ENCODE data around the gene SNRPD1.
"Not testable (repeated sequence)": the region's sequence is repeated elsewhere in the genome, so short reads cannot be mapped to it uniquely, and the experiment has no call there.

The SNRPD1 gene

GRCh38 chr18:21662581-21662980 lies 50.5 kb downstream of the SNRPD1 start:
- DNase-seq (ENCODE audit: low spot score), result no peak
- TF ChIP-seq CTCF (IDR thresholded peaks at IDR 0.05; ENCODE audit: borderline replicate concordance, control extremely low read depth, extremely low read depth, insufficient read depth, missing control alignments), result no peak
- in situ Hi-C loops (cut with MboI; ENCODE audit: low sequenced_read_pairs, unreplicated experiment), result no loop called here

DNA sequence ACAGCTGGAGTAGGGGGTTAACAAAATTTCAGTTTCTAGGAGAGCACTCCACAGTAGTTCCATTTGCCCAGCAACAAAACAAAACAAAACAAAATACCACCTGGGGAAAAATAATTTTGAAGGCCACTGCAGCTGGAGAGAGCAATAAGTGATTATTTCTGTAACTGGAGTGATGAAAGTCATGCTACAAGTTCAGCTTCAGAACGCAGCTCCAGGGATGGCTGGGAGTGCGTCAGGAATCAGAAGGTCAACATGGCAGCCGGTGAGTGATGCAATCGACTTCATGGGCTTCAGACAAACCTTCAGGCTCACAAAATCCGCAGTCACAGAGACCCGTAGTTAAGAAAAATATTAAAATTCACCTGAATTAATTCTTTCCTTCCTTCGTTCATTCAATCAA lies 51.5 kb downstream of the SNRPD1 start:
- no peak for DNase-seq (ENCODE audit: low spot score)
- no peak for TF ChIP-seq CTCF (IDR thresholded peaks at IDR 0.05; ENCODE audit: borderline replicate concordance, control extremely low read depth, extremely low read depth, insufficient read depth, missing control alignments)
- in situ Hi-C loops (cut with MboI; ENCODE audit: low sequenced_read_pairs, unreplicated experiment), result no loop called here

DNA sequence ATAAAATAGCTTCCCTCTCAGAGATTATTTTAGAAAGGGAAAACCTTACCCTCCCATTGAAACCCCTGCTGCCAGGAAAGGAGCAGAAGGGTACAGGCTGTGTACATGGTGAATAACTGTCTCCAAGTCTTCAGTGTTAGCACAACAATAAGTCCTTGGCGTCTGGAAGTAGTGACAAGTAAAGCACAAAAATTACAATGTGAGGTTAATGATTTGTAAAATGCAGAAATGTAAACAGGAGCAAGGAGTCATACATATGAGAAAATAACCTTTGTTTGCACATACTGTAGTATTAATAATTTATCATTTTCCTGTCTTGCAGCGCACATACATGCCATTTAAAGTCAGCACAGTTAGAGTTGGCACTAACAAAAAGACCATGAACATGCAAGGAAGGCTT lies 52.0 kb downstream of the SNRPD1 start:
- in situ Hi-C loops (cut with MboI; ENCODE audit: low sequenced_read_pairs, unreplicated experiment), result no loop called here
- no peak for TF ChIP-seq CTCF (IDR thresholded peaks at IDR 0.05; ENCODE audit: borderline replicate concordance, control extremely low read depth, extremely low read depth, insufficient read depth, missing control alignments)
- no peak for DNase-seq (ENCODE audit: low spot score)

GRCh38 chr18:21669736-21670285 lies 57.7 kb downstream of the SNRPD1 start:
- no peak for TF ChIP-seq CTCF (IDR thresholded peaks at IDR 0.05; ENCODE audit: borderline replicate concordance, control extremely low read depth, extremely low read depth, insufficient read depth, missing control alignments)
- no peak for DNase-seq (ENCODE audit: low spot score)
- in situ Hi-C loops (cut with MboI; ENCODE audit: low sequenced_read_pairs, unreplicated experiment), result no loop called here

DNA sequence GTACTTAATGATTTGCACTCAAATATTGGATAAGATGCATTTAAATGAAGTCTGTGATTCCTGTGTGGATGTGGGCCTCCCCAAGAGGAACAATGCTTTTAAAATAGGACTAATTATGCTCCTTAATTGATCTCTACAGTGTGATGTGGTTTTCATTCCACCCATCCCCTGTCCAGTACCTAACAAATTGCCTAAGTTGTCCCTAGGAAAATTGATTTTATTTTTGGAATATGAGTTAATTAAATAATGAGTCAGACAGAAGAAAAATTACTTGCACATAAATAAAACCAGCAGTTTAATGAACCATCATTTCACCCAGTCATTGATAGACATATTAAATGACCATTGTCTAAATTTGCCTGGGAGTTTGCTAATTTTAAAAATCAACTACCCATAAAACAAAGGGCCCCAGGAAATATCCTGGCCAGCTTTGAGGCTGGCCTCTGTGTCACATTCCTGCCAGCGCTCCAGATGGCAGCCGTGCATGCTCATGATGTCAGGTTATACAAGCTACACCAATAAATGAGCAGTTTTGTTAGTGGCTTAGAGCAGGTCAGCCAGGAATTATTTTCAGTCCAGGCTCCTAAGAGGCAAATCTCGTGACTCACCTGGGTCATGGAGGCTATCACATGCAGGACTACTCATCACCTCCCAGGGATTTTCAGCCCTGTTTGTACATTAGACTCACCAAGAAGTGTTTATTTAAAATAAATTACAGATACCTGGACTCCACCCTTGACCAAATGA lies 60.6 kb downstream of the SNRPD1 start:
- in situ Hi-C loops (cut with MboI; ENCODE audit: low sequenced_read_pairs, unreplicated experiment), result no loop called here
- no peak for DNase-seq (ENCODE audit: low spot score)
- TF ChIP-seq CTCF (IDR thresholded peaks at IDR 0.05; ENCODE audit: borderline replicate concordance, control extremely low read depth, extremely low read depth, insufficient read depth, missing control alignments), result no peak

- in situ Hi-C loops (cut with MboI; ENCODE audit: low sequenced_read_pairs, unreplicated experiment); DNase-seq (ENCODE audit: low spot score): not testable (repeated sequence)
Measured at GRCh38 chr18:21675354-21675753, 63.2 kb downstream of the SNRPD1 start.

DNA sequence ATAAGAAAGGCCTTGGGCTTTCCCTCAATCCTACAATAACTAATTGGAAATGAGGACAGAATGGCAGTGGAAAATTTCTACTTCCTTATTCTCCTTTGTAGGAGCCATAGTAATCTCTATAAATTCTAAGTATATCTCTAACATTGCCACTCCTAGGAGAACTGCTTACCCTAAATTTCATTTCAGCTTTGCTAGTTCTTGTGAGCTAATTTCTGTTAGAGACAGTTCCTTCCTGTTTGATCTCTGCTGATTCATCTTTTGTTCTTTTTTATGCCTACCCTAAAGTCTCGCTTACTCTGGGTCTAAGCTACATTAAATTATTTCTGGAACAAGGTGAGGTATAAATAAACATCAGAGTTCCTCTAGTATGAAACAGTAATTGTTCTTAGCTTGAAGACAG lies 66.7 kb downstream of the SNRPD1 start:
- TF ChIP-seq CTCF (IDR thresholded peaks at IDR 0.05; ENCODE audit: borderline replicate concordance, control extremely low read depth, extremely low read depth, insufficient read depth, missing control alignments), result no peak
- no peak for DNase-seq (ENCODE audit: low spot score)
- in situ Hi-C loops (cut with MboI; ENCODE audit: low sequenced_read_pairs, unreplicated experiment), result no loop called here
